Amniotic stem cell (primary cell): ENCODE data around the gene SEC24D.

Experiments used
- DNase-seq: peaks from one replicate; lab custom pipeline; 2025; lab: John Stamatoyannopoulos, UW

The SEC24D gene

GRCh38 chr4:118774321-118774720 is 61.6 kb downstream of the SEC24D start:
- DNase-seq: no peak

DNA sequence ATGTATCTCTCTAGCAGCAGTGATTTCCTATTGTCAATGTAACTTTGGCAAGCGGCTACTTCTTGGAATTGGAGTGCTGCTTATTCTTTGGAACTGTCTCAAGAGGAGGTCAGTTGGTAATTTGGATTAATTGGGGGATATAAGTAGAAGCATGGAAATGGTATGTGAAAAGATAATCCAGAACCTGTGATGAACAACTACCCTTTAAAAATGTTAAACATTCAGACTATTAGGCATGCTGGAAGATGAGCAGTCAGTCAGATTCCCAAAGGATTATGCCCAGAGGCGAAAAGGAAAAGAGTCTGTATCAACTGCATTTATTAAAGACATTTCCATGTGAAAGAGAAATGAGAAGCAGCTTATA is 62.5 kb downstream of the SEC24D start:
- no peak for DNase-seq

GRCh38 chr4:118772767-118773428 is 63.0 kb downstream of the SEC24D start:
- no peak for DNase-seq

DNA sequence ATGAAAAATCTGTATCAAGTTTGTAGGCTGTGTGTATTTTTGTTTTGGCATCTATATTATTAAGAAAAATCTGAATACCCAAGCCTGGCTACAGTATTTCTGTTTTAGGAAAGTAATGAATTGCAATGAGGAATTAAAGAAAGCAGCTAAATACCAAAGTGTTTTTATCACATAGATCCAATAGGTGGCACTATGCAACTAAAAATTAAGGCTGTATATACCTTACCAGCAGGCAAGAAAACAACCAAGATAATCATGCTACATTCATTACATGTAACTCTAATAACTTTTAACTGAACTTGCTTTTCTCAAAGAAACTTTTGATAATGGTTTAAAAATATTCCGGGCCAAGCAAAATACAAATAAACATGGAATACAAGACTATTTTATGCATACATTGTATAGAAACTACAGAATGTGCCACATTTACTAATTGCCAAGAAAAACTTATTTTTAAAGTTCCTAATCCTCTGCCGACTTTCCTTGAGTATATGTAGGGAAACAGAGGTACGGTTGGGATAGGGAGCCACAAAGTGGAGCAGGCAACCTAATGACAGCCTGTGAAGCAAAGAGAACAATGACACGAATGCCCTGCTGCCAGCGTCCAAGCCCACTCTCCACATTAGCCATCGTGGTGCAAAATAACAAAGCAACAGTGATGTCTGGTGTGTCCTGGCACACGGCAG is 63.7 kb downstream of the SEC24D start:
- no peak for DNase-seq

DNA sequence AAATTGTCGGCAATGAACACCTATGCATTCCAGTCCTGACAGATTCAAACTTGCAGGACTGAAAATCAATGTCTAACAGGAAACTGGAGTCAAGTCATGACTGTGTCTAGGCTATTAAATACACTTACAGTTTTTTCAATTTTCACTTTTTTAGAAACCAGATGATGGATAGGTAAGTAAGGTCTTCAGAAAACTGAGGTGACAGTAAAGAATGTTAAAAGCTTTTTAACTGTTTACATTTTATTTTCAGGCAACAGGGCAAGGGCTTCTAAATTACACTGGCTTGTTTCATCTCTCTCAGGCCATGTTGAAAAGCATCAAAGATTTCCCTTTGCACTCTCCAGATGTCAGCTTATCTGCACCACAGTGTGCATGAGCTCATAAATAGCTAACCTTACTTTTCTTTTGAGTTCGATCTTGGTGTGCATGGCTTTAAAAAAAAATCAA is 65.2 kb downstream of the SEC24D start:
- no peak for DNase-seq

DNA sequence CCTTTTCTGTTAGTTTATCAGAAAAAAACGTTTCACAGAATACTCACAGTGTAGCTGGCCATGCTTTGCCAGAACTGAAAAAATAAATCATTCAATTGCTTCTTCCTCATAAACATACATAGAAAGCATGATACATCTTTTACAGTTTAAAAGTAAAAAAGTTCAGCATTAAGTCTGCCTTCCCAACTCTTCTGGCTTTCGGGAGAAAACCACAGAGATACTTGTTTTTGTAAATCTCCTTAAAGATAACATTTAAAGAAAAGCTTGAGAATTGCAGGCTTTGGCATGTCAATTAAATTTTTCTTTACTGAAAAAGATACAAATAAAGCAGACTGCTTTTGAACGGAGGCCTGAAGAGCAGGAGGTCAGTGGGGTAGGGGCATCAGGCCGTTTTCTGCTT is 66.8 kb downstream of the SEC24D start:
- no peak for DNase-seq

DNA sequence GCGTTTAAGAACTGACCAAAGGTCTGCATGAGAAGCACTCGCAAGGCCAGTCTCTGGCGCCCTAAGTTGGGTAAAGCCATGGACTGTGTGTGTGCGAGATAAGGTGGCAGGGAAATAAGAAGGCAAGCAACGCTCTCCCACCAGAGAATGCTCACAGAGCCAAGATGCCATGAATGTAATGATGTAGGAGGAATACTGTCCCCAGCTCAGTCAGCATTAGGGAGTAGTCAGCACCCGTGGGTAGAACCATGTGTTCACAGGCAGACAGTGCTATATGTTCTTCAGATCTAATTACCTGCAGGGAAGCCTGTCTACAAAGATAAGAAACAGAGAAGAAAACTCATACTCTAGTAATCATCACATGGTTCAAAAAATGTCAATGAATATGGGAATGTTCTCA is 68.8 kb downstream of the SEC24D start:
- DNase-seq: no peak

- peak; percentile 93 for DNase-seq
Observed at GRCh38 chr4:118765399-118765798, 70.5 kb downstream of the SEC24D start.

DNA sequence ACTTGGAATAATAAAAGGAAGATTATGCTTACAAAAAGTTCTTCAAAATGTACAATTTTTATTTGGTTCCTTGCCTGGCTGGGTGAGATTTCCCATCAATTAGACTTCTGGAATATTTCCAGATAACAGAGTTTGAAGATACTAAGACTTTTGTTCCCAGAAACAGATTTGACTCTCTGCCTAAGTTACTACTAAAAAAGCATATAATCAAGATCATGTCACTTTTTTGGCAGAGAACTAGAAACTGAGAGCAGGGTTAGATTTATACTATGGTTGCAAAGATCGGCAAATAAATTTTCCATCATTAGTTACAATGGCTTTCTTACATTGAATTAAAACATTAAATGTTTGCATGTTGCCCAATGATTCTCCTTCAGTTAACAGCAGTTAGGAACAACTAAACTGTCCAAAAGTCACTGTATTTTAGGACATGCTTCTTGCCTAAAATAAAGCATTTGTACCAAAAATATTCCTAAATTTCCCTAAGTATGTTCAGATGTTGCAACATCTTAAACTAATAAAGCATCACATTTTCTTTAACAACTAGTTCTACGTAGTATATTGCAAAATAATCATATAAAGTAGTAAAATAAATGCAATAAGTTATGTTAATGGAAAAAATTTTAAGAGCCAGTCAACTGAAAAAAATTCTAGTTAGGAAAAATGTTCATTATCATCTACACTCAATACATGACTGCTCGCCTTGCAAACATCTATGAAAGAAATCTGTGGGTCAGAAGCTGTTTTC is 73.0 kb downstream of the SEC24D start:
- no peak for DNase-seq

- DNase-seq: no peak
Observed at GRCh38 chr4:118762155-118762554, 73.8 kb downstream of the SEC24D start.

DNA sequence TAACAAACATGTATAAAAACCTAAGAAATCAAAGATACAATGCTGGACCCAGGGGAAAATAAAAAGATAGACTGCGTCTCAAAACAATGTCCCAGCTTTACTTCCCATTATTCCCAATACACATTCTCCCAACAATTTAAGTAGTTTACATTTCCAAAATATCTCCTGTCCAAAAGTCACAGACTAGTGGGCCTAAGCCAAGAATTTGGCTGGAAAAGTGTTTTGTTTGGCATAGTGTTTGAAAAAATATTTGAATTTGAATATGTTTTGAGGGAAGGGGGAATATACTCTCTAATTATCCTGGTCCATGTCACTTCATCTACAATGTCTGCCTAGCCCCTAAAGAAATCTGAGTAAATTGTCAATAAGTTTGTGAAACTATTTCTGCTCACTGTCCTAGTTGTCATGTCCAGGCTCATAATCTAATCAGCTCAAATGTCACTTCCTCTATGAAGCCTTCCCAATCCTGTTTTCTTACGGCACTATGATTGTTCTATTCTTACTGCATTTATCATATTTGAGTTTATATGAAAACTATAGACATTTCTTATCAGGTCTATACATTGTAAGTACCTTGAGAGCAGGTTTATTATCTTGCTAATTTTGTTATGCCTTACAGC is 74.4 kb downstream of the SEC24D start:
- no peak for DNase-seq

- no peak for DNase-seq
Observed at GRCh38 chr4:118760493-118760892, 75.4 kb downstream of the SEC24D start.

DNA sequence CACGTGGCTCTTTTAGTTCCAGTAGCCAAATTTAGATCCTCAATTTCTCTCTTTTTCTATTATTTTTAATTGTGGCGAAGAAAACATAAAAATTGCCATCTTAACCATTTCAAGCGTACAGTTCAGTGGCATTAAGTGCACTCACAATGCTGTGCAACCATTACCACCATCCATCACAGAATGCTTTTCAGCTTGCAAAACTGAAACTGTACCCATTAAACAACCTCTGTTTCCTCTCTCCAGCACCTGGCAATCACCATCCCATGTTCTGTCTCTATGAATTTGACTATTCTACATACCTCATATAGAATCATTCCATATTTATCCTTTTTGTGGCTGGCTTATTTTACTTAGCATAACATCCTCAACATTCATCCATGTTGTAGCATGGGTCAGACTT is 75.8 kb downstream of the SEC24D start:
- DNase-seq: no peak

- no peak for DNase-seq
Observed at GRCh38 chr4:118759481-118759880, 76.4 kb downstream of the SEC24D start.

GRCh38 chr4:118758293-118758692 is 77.6 kb downstream of the SEC24D start:
- DNase-seq: no peak

GRCh38 chr4:118757761-118758251 is 78.1 kb downstream of the SEC24D start:
- no peak for DNase-seq

DNA sequence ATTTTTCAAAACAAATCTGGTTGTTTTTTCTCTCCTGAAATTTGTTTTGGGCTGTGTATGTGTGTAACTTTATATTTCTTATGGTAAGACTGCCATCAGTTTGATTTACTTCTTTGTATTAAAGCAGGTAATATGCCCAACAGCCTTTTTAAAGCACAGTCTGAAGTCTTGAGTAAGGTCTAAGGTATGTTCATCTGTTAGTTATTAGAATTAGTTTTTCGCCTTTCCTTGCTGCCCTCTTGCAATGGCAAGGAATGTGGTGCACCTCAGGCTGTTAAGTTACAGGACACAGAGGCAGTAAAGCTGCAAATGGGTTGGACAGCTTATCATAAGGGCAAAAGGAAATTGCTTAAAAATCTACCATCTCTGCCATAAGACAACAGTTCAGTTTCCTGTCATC is 79.0 kb downstream of the SEC24D start:
- DNase-seq: no peak

DNA sequence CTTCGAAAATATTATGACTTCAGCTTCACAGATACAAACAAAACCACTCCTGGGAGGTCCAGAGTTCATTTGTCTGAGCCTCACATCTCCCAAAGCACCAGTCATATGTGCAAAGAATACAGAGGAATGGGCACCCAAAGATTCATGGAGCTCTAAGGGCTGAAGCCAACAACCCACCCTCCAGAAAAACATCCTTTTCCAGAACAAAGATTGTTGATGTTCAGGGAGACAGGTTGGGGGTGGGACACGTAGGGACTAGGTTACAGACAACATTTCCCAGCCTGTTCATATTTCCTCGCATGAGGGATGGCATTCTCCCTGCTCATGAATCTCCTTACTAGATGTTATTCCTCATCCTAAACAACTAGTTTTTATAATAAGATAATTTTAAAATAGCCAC is 79.5 kb downstream of the SEC24D start:
- no peak for DNase-seq

- DNase-seq: no peak
Observed at GRCh38 chr4:118755438-118756226, 80.3 kb downstream of the SEC24D start.

GRCh38 chr4:118754890-118755289 is 81.0 kb downstream of the SEC24D start:
- DNase-seq: no peak

DNA sequence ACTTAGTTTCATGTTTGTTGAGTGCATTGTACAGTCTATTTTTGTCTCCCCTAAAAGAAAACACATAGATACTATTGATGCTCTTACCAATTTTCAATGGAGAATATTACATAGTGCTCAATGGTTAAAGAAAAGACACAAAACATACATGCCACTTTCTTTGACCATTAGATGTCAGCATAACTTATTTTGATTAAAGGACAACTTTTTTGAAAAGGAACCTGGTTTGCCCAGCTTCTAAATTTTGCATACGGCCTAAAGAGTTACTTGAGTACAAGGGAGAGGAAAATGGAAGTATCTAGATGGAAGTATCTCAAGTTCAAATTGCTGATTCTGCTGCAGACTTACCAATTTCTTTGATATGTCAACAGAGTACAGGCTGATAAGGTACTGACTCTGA is 82.2 kb downstream of the SEC24D start:
- DNase-seq: no peak

DNA sequence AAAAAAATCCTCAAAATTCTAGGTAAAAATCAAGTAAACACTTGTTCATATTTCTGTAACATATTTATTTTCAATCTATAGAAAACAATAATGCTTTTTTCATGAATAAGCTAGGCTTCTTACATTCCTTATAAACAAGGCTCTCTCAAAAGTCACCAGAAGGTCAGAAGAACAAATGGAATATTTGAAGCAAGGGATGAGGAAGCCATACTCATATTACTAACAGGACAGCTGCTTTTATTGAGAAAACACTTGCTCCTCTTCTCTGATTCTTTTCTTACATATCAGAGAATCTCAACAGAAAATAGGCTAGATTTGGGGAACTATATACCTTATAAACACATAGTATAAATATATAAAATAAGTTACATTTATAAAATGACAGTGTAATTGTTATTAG is 82.8 kb downstream of the SEC24D start:
- DNase-seq: no peak
